Renal cortical epithelial cell (primary cell): ENCODE measurements around the gene NKD2. TPM values are rescaled to one million over a fixed set of nuclear protein-coding genes. Genes with fewer than 3 reads are reported as not detected.
"Not testable (repeated sequence)": the region's sequence is repeated elsewhere in the genome, so short reads cannot be mapped to it uniquely, and the experiment has no call there.

Source experiments
- DNase-seq: peaks from one replicate; pipeline ENCODE4 v3.0.0-alpha.2; 2011; ENCODE audit warnings: low read depth
- total RNA-seq: library from RNA; depleted of rRNA; stranded (reverse); fragments of >200 nt; gene quantifications from 2 replicates; pipeline ENCODE4 v1.2.3, GENCODE V29; 2014

The NKD2 gene
- total RNA-seq, 1 donor from 2014 or later: 0.10 TPM

DNA sequence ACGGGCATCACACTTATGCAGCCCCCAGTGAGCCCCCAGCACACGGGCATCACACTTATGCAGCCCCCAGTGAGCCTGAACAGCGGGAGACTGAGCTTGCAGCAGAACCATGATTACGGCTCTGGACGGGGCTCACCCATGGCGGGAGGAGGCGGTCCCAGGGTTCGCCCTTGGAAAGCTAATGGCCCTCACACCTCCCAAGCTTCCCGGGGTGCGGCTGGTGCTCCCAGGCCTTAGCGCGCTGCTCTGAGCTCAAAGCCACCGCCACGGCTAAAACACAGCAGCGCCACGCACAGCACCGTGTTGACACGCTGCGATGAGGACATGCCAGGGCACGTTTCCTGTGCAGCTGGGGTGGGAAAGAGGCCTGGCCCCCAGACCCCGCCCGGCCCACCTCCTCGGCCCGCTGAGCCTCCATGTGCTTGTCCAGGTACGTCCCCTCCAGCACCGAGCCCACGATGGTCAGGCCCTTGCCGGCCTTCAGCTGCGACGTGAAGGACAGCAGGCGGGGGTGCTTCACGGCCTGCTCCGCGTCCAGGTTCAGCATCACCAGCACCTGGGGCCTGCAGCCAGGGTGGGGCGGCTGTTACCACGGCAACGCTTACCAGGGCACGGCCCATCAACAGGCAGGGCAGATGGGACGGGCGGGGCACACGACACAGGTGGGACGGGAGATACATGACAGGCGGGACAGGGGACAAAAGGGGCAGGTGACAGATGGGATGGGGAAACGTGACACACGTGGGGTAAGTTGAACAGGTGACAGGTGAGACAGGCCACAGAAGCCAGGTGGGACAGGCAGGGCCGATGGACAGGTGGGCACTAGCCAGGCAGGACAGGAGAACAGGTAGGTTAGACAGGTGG is 64.9 kb downstream of the NKD2 start:
- no peak for DNase-seq

GRCh38 chr5:1074226-1074625 is 65.6 kb downstream of the NKD2 start:
- no peak for DNase-seq

GRCh38 chr5:1074816-1075554 is 66.4 kb downstream of the NKD2 start:
- no peak for DNase-seq

DNA sequence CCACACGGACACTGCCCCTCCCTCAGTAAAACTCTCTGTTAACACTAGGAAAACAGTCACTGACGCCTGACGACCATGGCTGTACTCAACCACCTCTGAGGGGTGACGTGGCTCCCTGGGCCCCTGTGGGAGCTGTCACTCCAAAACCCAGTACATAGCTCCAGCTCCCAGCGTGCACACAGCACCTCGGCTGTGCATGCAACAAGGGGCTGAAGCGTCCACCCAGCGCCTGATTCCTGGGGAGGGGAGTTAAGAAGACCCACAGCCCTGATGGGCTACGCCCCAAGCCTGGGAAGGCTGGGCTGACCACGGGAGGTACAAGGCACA is 66.9 kb downstream of the NKD2 start:
- no peak for DNase-seq

- no peak for DNase-seq
These were observed 67.3 kb downstream of the NKD2 start for GRCh38 chr5:1075931-1076330.

DNA sequence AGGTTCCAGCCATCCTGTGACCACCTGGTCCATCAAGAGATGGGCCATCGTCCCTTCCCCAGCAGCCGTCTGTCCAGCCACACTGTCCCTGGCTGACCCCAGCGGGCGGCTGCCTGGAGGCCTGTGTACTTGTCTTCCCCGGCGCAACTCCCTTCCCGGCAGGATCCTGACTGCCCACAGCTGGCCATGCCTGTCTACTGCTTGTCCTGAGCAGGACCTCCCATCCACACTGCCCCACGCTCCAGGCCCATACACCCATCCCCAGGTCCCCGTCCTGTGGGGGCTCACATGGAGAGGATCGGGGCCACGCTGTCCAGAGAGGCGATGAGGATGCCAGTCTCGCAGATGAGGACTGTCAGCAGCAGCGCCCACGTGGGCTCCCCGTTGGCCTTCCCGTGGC is 67.8 kb downstream of the NKD2 start:
- DNase-seq: no peak

DNA sequence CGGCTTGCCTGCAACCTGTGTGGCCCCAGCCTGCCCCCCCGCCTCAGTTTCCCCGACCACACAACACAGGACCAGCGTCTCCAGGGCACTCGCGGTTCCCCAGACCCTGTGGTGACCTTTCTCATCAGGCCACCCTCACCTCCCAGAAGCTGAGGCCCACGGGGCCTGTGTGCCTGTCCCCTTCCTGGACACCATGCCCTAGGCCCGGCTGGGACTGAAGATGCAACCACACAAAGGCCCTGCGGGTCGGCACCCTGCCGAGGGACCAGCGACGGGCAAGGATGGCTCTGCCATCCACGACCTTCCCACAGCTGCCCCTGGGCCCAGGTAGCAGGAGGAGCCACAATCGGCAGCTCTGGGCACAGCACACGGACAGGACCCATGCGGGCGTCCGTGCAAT is 68.4 kb downstream of the NKD2 start:
- no peak for DNase-seq

- DNase-seq: no peak
These were observed 69.0 kb downstream of the NKD2 start for GRCh38 chr5:1077491-1078020.

- DNase-seq: no peak
These were observed 69.6 kb downstream of the NKD2 start for GRCh38 chr5:1078206-1078605.

GRCh38 chr5:1078851-1079250 is 70.2 kb downstream of the NKD2 start:
- no peak for DNase-seq

- no peak for DNase-seq
These were observed 70.9 kb downstream of the NKD2 start for GRCh38 chr5:1079486-1079885.

GRCh38 chr5:1079961-1080360 is 71.4 kb downstream of the NKD2 start:
- no peak for DNase-seq

DNA sequence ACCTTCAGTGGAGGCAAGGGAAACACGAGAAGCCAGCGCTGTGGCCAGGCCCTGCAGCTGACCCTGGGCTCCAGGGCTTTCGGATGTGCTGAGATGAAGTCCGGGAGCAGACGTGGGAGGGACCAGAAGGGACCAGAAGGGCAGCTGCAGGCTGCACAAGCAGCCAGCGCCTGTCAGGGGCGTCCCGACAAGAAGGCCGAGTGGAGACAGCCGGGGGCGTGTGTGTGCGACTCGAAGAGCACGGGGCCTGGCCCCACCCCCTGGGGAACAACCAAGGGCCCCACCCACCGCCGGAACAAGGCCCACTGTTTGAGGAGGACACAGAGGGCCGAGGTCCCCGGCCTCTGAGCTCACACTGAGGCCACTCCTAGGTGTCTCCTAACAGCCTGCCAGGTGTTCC is 71.8 kb downstream of the NKD2 start:
- no peak for DNase-seq

- no peak for DNase-seq
These were observed 72.9 kb downstream of the NKD2 start for GRCh38 chr5:1081519-1081918.

DNA sequence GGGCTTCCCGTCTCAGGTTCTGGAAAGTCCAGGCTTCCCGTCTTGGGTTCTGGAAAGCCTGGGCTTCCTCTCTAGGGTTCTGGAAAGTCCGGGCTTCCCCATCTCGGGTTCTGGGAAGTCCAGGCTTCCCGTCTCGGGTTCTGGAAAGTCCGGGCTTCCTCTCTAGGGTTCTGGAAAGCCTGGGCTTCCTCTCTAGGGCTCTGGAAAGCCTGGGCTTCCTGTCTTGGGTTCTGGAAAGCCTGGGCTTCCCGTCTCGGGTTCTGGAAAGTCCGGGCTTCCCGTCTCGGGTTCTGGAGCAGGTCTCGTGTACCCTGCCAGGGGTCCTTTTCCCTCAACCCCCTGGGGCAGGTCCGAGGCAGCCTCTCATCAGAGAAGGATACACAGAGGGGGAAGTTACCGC is 74.4 kb downstream of the NKD2 start:
- DNase-seq: not testable (repeated sequence)

GRCh38 chr5:1083823-1084605 is 75.4 kb downstream of the NKD2 start:
- no peak for DNase-seq

- no peak for DNase-seq
These were observed 76.8 kb downstream of the NKD2 start for GRCh38 chr5:1085391-1085790.

DNA sequence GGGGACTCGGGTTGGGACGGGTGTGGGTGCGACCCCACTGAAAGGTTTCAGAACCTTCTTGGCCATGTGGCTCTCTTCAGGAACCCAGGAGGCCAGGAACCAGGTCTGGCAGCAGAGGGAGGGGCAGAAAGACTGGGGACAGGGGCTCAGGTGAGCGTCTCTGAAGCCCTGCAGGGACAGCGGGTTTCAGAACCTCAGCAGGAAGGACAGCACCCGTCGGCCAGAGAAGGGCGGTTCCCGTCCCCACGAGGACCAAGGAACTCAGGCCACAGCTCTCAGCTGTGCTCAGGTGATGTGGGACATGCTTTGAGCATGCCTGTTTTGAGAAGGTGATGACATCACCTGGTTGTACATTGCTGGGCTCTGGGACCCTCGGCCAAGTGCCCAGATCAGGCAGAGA is 77.5 kb downstream of the NKD2 start:
- DNase-seq: no peak

GRCh38 chr5:1086871-1087270 is 78.3 kb downstream of the NKD2 start:
- no peak for DNase-seq

GRCh38 chr5:1087428-1087827 is 78.8 kb downstream of the NKD2 start:
- no peak for DNase-seq

GRCh38 chr5:1088031-1088430 is 79.4 kb downstream of the NKD2 start:
- no peak for DNase-seq
